ENCODE measurements around the gene MAEA. TPM values are rescaled to one million over a fixed set of nuclear protein-coding genes. Genes with fewer than 3 reads are reported as not detected.

MAEA gene
- polyA plus RNA-seq, 2 donors = 43.3 to 54.3 TPM

- Histone ChIP-seq H3K4me3 (ENCODE audit: low read depth in 1 of 2, low read length in 2 of 2) (no peak overlapping the region), H3K9me3 (ENCODE audit: control insufficient read depth in 2 of 2, insufficient read depth in 1 of 2, low read depth in 1 of 2, low read length in 1 of 2) (no peaks in the 10 kb centered on the region), H3K27me3 (ENCODE audit: control insufficient read depth in 1 of 2, insufficient read depth in 2 of 2, low read length in 2 of 2) (no peaks in the 10 kb centered on the region), H3K4me1 (ENCODE audit: control insufficient read depth in 2 of 2, insufficient read depth in 2 of 2, low read length in 1 of 2) (no peaks in the 10 kb centered on the region), H3K27ac (ENCODE audit: low read depth in 2 of 2, low read length in 1 of 2) (no peak overlapping the region), H3K36me3 (ENCODE audit: control insufficient read depth in 2 of 2, insufficient read depth in 2 of 2, low read length in 1 of 2) (peaks cover 0 to 40% of the 10 kb centered on the region in 2 donors)
- 92 to 94% methylated on average over 16 of the region's 16 CpGs for WGBS, 2 donors
Measured at GRCh38 chr4:1384675-1385372, 95.1 kb downstream of the MAEA start.

GRCh38 chr4:1385373-1386340 is 96.0 kb downstream of the MAEA start:
- Histone ChIP-seq H3K4me1 (ENCODE audit: control insufficient read depth in 2 of 2, insufficient read depth in 2 of 2, low read length in 1 of 2) (no peaks in the 10 kb centered on the region), H3K27ac (ENCODE audit: low read depth in 2 of 2, low read length in 1 of 2) (no peak overlapping the region), H3K4me3 (ENCODE audit: low read depth in 1 of 2, low read length in 2 of 2) (no peak overlapping the region), H3K36me3 (ENCODE audit: control insufficient read depth in 2 of 2, insufficient read depth in 2 of 2, low read length in 1 of 2) (peaks cover 0 to 36% of the 10 kb centered on the region in 2 donors), H3K27me3 (ENCODE audit: control insufficient read depth in 1 of 2, insufficient read depth in 2 of 2, low read length in 2 of 2) (no peaks in the 10 kb centered on the region), H3K9me3 (ENCODE audit: control insufficient read depth in 2 of 2, insufficient read depth in 1 of 2, low read depth in 1 of 2, low read length in 1 of 2) (no peaks in the 10 kb centered on the region)
- 95 to 96% methylated on average over 44 of the region's 44 CpGs for WGBS, 2 donors

Other genes with a start within 250 kb of the MAEA start
- gene RNF212, start 176.3 kb upstream of the MAEA start, polyA plus RNA-seq = 1 to 10 TPM; 1.2 to 1.7 TPM
- gene SPON2, start 117.3 kb upstream of the MAEA start, polyA plus RNA-seq = 10 to 100 TPM; 17.0 to 26.9 TPM
- gene CTBP1, start 40.8 kb upstream of the MAEA start, polyA plus RNA-seq = 10 to 100 TPM; 71.7 to 87.2 TPM
- 10 to 100 TPM in 1 of 2 donors, 1 to 10 TPM in 1; 4.8 to 13.0 TPM for gene UVSSA, start 57.3 kb downstream of the MAEA start, polyA plus RNA-seq
- gene NKX1-1, start 116.6 kb downstream of the MAEA start, polyA plus RNA-seq = not detected

Measured in esophagus (tissue), 2 donors.